Mucosa of rectum (tissue), 2 donors: Measurements from ENCODE around the gene ZNG1A.
"Not testable (repeated sequence)": the region's sequence is repeated elsewhere in the genome, so short reads cannot be mapped to it uniquely, and the experiment has no call there.

ENCODE experiments used
- H3K27ac ChIP-seq, 2 donors: one replicate each; pipeline ENCODE4 v1.7.0; 2013; ENCODE audit warnings: inconsistent platforms in 2 of 2, low read depth in 2 of 2, low read length in 2 of 2
- H3K27me3 ChIP-seq, 2 donors: one replicate each; pipeline ENCODE4 v1.7.0; 2013; ENCODE audit warnings: low read length in 2 of 2; ENCODE audit not compliant: control insufficient read depth in 2 of 2, insufficient read depth in 2 of 2
- H3K36me3 ChIP-seq, 2 donors: one replicate each; pipeline ENCODE4 v1.7.0; 2013; ENCODE audit warnings: low read length in 2 of 2; ENCODE audit not compliant: control insufficient read depth in 2 of 2, insufficient read depth in 2 of 2
- H3K4me1 ChIP-seq, 2 donors: one replicate each; pipeline ENCODE4 v1.7.0; 2013; ENCODE audit warnings: low read length in 2 of 2, mild to moderate bottlenecking in 1 of 2; ENCODE audit not compliant: control insufficient read depth in 2 of 2, insufficient read depth in 2 of 2
- H3K4me3 ChIP-seq, 2 donors: one replicate each; pipeline ENCODE4 v1.7.0; 2013; ENCODE audit warnings: low read length in 2 of 2
- H3K9ac ChIP-seq, 2 donors: one replicate each; pipeline ENCODE4 v1.7.0; 2013; ENCODE audit warnings: low read length in 2 of 2, low read depth in 1 of 2, mild to moderate bottlenecking in 1 of 2
- H3K9me3 ChIP-seq, 2 donors: one replicate each; pipeline ENCODE4 v1.7.0; 2013; ENCODE audit warnings: low read length in 2 of 2; ENCODE audit not compliant: control insufficient read depth in 2 of 2
- donor health status: healthy.
- donor health status: Normal muscosa, but diverticular disease.

ZNG1A gene

DNA sequence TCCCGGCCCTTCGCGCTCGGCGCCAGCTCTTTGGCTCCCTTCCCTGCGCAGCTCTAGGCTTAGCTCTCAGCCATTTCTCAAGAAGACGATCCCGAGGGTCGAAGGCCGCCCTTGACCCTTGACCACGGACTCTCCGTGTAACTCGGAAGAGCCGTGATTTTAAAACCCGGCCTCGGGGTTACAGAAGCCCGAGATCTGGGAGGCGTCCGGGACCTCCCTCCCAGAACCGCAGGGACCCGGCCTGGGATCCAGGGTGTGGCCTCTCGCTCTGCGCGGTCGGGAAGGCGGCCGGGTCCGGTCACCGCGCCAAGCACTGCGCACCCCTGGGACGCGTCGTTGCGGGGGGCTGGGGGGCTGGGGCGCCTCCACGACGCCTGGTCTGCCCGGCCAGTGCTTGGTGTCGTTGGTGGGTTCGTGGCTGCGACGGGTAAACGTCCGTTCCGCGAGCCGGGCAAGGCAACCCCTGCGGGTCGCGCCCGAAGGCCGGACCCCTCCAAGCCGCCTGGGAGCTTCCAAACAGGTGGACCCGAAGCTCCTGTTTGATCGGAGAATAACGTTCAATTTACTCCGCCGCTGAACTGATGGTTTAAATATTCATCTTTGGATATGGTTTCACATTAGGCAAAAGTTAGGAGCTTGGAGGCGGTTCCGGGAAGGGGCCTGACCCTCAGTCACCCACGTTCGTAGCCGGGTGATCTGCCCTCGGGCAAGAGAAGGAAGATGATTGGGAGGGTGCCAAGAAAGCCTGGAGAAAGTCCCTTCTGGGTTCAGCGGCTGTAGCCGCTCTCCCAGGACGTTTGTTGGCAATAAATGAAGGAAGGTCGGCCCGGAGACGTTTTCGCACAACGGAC, 64.4 kb downstream of the ZNG1A start:
- not testable (repeated sequence) for H3K9me3 ChIP-seq, H3K9ac ChIP-seq

DNA sequence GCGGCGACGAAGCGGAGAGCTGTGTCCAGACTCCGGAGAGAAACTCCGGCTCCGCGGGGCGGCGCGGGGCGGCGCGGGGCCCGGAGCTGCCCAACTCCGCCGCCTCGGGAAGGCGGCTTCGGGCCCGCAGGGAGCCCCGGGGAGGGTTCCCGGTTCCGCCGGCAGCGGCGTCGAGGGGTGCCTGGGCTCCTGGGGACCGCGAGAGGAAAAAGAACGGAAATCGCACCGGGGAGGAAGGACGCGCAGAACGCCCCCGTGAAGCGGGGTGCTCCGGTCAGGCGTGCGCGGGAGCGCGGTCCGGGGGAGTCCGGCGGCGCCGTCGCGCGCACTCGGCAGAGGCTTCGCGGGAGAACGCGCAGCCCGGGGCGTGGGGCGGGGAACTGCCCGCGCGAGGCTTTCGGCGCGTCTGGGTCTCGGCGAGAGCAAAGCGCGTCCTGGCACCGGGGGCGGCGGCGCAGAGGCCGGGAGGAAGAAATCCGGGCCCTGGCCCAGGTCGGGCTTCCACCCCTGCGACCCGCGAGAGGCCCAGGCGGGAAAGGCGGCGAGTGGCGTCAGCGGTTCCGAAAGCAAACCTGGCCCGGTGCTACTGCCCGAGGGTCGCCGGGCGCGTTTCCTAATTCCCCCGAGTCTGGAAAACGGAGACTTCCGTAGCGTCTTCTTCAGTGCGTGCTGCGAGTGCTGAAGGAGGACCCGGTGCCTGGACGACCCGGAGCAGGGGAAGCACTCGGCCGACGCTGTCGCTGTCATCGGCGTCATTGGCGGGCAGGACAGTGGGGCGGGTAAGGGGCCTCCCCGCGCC, 65.2 kb downstream of the ZNG1A start:
- H3K36me3 ChIP-seq, result not testable (repeated sequence)
- Histone ChIP-seq H3K27me3 (peaks cover 14 to 16% of the 10 kb centered on the region in 2 donors), H3K4me3 (peak overlapping the region; percentile 24 to 52)

More for the DNA sequence above, 64.4 kb downstream of the ZNG1A start:
- Histone ChIP-seq H3K27me3 (peaks cover 9 to 14% of the 10 kb centered on the region in 2 donors), H3K4me3 (peak overlapping the region; percentile 24 to 52)
- H3K36me3 ChIP-seq, H3K4me1 ChIP-seq, H3K27ac ChIP-seq: not testable (repeated sequence)

DNA sequence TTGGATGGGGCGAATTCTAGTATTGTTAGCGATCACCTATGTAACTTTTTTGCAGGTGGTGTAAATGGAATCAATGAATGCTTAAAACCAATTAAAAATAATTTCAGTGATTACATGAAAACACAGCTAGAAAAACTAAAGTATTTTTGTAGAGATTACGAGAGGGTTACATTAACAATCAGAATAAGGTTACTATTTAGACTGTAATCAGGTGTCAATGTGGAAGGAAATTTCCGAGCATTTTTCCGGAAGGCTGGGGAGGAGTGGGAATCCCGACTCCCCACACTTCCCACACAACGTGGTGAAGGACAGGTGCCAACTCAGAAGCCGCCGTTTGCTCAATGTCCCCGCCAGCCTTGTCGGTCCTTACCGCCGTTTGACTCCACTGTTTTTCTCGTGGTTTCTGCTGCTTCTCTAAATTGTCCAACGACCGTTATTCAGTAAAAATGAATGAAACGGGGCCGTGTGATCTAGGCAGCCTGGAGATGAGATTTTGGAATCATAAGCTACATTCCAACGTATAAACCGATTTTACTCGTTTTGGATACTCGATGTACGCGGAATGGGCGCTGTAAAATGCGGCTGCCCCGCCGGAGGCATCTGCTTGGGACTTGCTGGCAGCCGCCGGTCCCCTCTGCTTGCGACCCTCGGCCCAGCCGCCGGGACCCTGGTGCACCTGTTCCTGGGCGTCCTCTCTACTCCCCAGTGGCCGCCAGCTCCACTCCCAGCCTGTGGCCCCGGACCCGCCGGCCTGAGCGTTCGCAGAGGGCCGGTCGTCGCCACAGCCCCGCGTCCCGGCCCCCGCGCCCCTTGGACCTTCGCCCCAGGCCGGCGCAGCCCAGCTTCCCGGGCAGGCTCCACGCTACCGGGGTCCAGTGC, 66.0 kb downstream of the ZNG1A start:
- H3K27ac ChIP-seq, H3K4me1 ChIP-seq, H3K4me3 ChIP-seq, H3K9me3 ChIP-seq, H3K9ac ChIP-seq, H3K36me3 ChIP-seq: not testable (repeated sequence)
- peaks cover 15 to 16% of the 10 kb centered on the region in 2 donors for H3K27me3 ChIP-seq

More for the DNA sequence above, 65.2 kb downstream of the ZNG1A start:
- not testable (repeated sequence) for H3K4me1 ChIP-seq, H3K9ac ChIP-seq, H3K27ac ChIP-seq, H3K9me3 ChIP-seq

DNA sequence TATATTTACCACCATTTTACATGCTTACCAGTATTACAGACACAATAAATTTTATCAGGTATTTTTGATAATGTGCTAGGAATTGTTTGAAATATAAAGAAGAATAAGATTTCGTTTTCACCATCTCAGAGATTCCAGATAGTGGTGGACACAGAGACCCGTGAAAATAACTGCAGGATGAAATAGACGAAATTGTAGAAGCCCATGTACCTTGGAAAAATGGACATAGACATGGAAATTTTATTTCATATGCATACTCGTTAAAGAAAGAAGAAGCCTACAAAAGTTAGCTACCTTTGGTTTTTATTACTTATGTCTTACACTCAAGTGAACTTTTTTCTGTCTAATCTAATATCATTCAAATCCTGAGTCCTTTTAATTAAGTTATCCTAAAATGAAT, 68.2 kb downstream of the ZNG1A start:
- H3K9ac ChIP-seq, H3K36me3 ChIP-seq, H3K4me3 ChIP-seq, H3K4me1 ChIP-seq, H3K9me3 ChIP-seq, H3K27ac ChIP-seq: not testable (repeated sequence)
- peaks cover 16 to 17% of the 10 kb centered on the region in 2 donors for H3K27me3 ChIP-seq

DNA sequence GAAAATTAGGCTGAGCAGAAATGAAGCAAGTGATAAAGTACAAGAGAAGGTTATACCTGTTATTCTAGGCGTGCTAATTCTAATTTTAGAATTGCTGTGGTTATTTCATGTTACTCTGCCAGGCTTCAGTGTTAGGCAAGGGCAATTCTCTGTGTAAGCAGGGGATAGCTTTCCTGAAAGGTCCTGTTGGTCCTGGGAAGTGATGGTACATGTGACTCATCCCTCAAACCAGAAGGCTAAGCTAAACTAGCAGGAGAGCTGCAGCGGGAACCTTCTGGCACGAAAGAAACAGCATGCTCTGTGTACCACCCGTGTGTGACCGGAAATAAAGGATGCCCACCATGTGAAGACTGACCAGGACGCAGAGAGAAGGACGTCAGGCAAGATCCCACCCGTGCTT, 69.3 kb downstream of the ZNG1A start:
- H3K27ac ChIP-seq, H3K36me3 ChIP-seq, H3K4me3 ChIP-seq, H3K9ac ChIP-seq, H3K4me1 ChIP-seq, H3K9me3 ChIP-seq: not testable (repeated sequence)
- H3K27me3 ChIP-seq, result peaks cover 9 to 10% of the 10 kb centered on the region in 2 donors

DNA sequence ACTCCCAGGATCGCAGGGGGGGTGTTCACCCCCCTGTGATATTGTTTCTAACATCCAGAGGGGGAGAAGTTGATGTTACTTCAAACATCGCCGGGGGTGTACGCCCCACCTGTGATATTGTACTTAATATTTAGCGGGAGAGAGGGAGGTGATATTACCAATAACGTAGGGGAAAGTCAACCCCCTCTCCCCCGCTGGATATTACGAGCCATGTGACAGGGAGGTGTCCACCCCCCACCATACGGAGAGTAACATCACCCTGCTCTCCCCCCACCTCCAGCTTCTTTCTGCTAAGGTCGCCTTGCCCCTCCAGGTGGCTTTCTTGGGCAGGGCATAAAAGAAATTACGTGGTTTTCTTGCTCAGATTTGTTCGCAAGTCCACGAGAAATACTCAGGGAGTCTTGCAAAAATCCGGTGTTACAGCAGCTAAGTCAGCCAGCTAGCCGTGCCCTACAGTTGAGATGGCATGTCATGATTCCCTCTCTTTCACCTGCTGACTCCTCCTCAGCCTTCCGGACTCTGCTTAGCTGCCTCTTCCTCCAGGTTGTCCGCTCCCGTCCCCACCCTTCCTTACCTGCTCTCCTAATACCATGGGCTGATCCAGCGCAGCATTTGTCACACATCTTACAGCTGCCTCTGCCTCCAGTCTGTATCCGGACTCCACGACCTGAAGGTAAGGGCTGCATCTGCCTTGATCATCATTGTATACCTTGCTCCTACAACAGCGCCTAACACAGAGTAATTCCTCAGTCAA, 69.9 kb downstream of the ZNG1A start:
- not testable (repeated sequence) for H3K4me3 ChIP-seq, H3K9me3 ChIP-seq, H3K27ac ChIP-seq, H3K36me3 ChIP-seq, H3K9ac ChIP-seq, H3K27me3 ChIP-seq, H3K4me1 ChIP-seq

DNA sequence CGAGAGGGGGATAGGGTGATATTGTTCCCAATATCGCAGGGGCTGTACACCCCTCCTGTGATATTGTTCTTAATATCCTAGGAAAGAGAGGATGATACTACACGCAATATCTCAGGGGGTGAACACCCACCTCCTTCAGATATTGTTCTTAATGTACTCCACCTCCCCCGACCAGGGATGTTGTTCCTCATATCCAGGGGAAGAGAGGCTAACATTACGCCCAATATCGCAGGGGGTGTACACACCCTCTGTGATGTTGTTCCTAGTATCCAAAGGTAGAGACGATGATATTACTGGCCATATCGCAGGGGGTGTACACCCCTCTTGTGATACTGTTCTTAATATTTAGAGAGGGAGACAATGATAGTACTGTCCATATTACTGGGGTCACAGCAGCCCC, 72.9 kb downstream of the ZNG1A start:
- not testable (repeated sequence) for H3K36me3 ChIP-seq, H3K9me3 ChIP-seq, H3K9ac ChIP-seq, H3K27me3 ChIP-seq, H3K27ac ChIP-seq, H3K4me1 ChIP-seq, H3K4me3 ChIP-seq

DNA sequence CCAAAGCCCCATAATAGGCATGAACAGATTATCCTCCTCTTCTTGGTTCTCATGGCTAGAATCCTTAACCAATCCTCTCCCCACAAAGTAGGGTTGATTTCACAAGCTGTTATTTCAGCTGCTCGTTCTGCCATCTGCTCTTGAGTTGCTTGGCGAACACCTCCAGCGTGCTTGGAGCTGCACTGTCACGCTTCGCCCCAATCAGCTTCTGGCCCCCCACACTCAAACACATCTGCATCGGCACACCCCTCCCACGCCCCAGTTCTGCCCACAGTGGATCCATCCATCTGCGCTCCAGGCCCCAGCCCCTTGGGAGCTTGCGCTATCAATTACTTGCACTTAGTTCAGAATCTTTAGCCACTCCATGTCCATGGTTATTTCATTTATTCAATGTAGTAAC, 78.4 kb downstream of the ZNG1A start:
- H3K9me3 ChIP-seq, H3K27me3 ChIP-seq, H3K9ac ChIP-seq, H3K4me3 ChIP-seq, H3K27ac ChIP-seq, H3K36me3 ChIP-seq, H3K4me1 ChIP-seq: not testable (repeated sequence)

DNA sequence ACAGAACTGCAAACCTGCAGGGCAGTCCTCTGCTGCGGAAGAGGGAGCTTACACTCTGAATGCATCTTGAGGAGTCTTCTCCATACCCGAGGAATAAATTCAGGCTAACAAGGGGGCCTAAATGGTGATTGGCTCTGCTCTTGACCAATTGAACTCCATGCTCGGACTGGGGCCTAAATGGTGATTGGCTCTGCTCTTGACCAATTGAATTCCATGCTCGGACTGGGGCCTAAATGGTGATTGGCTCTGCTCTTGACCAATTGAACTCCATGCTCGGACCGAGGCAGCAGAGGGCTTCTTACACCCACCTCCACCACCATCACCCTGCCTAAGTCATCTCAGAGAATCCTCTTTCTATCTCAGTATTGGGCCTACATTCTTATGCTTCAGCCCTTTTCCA, 79.0 kb downstream of the ZNG1A start:
- H3K36me3 ChIP-seq, result not testable (repeated sequence)

More for the DNA sequence above, 79.0 kb downstream of the ZNG1A start:
- not testable (repeated sequence) for H3K9ac ChIP-seq, H3K27ac ChIP-seq, H3K27me3 ChIP-seq, H3K4me3 ChIP-seq, H3K9me3 ChIP-seq, H3K4me1 ChIP-seq
